AG09319 (cell line): ENCODE data around the gene CDH4.
"Not testable (repeated sequence)": the region's sequence is repeated elsewhere in the genome, so short reads cannot be mapped to it uniquely, and the experiment has no call there.

Experiments used
- DNase-seq: peaks from one replicate; pipeline ENCODE4 v3.0.0-alpha.2; 2010; ENCODE audit warnings: low read depth; ENCODE audit errors: extremely low read depth
- TF ChIP-seq, protein P1 (sequence below): IDR thresholded peaks from 2 replicates; pipeline ENCODE4 v1.5.1; 2011; ENCODE audit warnings: low read depth, mild to moderate bottlenecking, inconsistent platforms, low read length, moderate library complexity

Gene CDH4

DNA sequence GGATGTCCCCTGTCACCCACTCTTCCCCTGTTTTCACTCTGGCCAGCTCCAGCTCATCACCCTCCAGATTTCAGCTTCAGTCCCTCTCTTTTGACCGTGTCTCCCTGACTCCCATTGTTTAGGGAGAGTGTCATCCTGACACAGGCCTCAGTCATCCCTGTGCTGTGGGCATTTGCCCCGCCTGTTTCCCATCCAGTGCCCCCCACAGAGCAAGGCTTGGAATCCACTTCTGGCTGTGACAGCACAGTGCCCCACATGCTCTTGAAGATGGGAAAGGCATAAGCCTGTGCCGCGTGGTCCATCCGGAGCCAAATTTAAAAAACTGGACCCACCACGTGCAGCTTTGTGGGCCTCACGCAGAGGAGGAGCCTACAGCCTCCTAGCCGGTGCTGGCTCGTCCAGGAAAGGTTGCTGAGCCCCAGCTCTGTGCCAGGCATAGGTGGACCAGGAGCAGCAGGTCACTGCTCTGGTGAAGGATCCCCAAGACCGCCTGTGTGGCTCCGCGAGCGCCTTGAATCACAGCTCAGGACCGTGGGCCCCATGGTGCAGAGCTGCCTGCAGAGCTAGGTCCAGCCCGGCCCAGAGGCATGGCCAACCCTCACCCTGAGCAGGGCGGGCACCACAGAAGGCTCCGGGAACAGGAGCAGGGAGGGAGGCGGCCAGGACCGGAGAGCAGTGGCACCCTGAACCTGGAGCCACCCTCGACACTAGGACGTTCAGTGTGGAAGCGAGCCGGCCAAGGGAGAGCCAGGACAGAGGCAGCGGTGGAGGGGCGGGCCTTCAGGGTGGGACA is 172.8 kb downstream of the CDH4 start:
- TF ChIP-seq, protein P1, sequence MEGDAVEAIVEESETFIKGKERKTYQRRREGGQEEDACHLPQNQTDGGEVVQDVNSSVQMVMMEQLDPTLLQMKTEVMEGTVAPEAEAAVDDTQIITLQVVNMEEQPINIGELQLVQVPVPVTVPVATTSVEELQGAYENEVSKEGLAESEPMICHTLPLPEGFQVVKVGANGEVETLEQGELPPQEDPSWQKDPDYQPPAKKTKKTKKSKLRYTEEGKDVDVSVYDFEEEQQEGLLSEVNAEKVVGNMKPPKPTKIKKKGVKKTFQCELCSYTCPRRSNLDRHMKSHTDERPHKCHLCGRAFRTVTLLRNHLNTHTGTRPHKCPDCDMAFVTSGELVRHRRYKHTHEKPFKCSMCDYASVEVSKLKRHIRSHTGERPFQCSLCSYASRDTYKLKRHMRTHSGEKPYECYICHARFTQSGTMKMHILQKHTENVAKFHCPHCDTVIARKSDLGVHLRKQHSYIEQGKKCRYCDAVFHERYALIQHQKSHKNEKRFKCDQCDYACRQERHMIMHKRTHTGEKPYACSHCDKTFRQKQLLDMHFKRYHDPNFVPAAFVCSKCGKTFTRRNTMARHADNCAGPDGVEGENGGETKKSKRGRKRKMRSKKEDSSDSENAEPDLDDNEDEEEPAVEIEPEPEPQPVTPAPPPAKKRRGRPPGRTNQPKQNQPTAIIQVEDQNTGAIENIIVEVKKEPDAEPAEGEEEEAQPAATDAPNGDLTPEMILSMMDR, result no peak
- no peak for DNase-seq

DNA sequence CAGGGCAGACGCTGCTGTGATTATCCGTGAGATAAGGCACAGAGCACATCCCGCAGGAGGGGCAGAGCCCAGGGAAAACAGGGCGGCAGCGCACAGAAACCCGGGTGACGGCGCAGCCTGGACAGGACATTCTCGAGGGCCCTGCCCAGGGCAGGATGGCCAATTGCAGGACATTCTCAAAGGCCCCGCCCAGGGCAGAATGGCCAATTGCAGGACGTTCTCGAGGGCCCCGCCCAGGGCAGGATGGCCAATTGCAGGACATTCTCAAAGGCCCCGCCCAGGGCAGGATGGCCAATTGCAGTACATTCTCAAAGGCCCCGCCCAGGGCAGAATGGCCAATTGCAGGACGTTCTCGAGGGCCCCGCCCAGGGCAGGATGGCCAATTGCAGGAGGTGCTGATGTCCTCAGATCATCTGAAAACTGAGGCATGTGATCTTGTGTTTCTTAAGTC is 173.5 kb downstream of the CDH4 start:
- not testable (repeated sequence) for DNase-seq

DNA sequence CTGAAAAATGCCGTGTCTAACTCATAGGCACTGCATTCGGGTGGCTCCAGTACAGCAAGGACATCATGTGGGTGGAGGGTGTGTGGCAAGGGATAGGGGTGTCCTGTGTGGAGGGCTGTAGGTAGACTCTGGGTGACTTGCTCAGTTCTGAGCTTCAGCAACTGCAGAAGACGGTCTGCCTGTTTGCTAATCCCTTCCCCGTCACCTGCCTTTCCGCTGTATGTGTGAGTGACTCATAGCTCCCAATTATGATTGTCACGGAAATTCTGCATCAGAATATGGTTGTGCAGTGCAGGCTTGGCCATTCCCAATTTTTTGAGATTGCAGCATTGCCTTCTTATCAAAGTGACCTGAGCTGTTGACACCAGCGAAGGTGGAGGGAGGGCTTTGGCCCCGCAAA is 174.3 kb downstream of the CDH4 start:
- no peak for DNase-seq
- TF ChIP-seq, protein P1, result no peak

DNA sequence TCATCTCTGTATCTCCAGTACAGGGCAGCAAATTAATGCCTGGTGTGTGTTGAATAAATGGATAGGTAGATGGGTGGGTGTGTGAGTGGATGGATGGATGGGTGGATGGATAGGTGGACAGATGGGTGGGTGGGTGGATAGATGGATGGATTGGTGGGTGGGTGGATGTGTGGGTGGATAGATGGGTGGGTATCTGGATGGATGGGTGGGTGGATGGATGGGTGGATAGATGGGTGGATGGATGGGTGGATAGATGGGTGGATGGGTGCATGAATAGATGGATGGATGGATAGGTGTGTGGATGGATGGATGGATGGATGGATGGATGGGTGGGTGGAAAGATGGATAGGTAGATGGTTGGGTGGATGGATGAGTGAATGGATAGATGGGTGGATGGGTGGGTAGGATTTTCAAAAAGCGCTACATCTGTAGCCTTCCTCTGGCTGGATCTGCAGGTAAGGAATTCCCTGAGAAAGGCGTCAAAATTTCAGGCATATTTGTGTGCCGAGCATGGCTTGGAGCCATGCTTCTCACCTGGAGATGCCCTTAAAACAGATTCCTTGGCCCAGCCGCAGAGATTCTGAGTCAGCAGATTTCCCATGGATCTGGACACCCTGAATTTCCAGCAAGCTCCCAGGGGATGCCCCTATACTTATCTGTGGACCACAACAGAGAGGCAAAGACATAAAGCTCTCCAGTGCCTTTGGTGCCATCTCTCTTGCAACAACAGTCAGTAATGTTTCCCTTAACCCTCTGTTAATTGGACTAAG is 177.6 kb downstream of the CDH4 start:
- TF ChIP-seq, protein P1, result no peak
- DNase-seq, result no peak

DNA sequence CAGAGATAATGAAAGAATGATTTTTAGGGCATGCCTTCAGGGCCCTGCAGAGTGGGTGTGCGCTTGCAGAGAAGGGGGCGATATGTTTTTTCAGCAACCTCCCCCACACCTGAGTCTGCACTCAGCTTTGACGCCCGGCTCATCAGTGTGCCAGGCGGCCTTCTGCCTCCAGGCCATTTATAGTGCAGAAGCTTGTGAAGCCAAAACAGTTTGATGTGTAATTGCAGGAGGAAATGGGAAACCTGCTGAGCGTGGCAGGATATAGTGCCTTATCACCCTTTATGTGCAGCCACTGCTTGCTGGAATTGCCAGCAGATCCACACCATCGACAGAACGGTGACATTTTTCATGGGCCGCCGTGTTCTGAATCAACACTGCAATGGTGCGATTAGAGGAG is 178.2 kb downstream of the CDH4 start:
- DNase-seq, result no peak
- TF ChIP-seq, protein P1, result no peak

DNA sequence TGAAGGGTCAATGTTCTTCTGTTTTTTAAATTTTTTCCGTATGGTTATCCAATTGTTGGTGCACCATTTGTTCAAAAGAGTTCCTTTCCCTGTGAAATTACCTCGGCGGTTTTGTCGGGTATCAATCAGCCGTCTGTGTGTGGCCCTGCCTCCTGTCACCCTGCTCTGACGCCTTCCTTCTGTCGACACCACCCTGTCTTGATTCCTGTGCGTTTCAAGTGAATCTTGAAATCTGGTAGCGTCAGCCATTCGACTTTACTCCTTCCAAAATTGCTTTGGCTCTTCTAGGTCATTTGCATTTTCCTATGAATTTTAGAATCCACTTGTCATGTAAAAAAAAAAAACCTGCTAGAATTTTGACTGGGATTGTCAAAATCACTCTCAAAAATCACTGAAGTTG is 181.1 kb downstream of the CDH4 start:
- no peak for DNase-seq
- TF ChIP-seq, protein P1, result no peak

DNA sequence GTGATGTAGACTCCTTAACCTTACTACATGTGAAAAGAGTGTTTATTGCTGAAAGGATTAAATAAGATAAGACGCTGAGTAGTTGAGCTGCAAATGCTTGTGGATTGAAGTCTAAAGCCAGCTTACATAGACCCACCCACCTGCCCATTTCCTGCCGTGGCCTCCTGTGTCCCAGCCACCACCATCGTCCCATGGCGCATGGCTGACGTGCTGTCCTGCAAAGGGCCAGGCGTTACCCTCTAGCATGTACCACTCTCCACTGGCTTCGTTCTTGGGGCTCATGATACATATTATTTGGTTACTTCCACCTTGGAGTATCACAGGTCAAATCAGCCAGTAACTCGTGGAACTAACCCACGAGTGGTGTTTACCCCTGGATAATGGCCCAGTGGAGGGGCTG is 181.8 kb downstream of the CDH4 start:
- DNase-seq, result no peak
- TF ChIP-seq, protein P1, result no peak
